Calu3 (cell line): ENCODE data around the gene ZNF275. TPM values are rescaled to one million over a fixed set of nuclear protein-coding genes. Genes with fewer than 3 reads are reported as not detected.

Source experiments
- BruUV-seq: library from RNA; stranded (reverse); fragments of 400-500 nt; replicated peaks from 2 replicates; lab custom pipeline; 2021; lab: Mats Ljungman, UMichigan
- CTCF ChIA-PET: fragments of 300-600 bp; sonication (Branson Sonifier 250); formaldehyde crosslinking; loops from one replicate; lab custom pipeline; 2022; ENCODE audit warnings: antibody characterized with exemption; lab: Charles Lee
- DNase-seq: peaks from one replicate; pipeline ENCODE4 v3.0.0; 2022
- H3K27ac Mint-ChIP-seq: one replicate; pipeline ENCODE4 v1.8.0; 2022; ENCODE audit warnings: mixed read lengths; ENCODE audit not compliant: unreplicated experiment
- H3K27me3 Mint-ChIP-seq: one replicate; pipeline ENCODE4 v1.8.0; 2022; ENCODE audit warnings: mixed read lengths; ENCODE audit not compliant: unreplicated experiment
- H3K36me3 Mint-ChIP-seq: one replicate; pipeline ENCODE4 v1.8.0; 2022; ENCODE audit warnings: mild to moderate bottlenecking, moderate library complexity, mixed read lengths; ENCODE audit not compliant: insufficient read depth, unreplicated experiment
- H3K4me1 Mint-ChIP-seq: one replicate; pipeline ENCODE4 v1.8.0; 2022; ENCODE audit warnings: mild to moderate bottlenecking, low read depth, mixed read lengths; ENCODE audit not compliant: unreplicated experiment
- H3K4me3 Mint-ChIP-seq: one replicate; pipeline ENCODE4 v1.8.0; 2022; ENCODE audit warnings: mild to moderate bottlenecking, low read depth, moderate library complexity, mixed read lengths; ENCODE audit not compliant: unreplicated experiment
- H3K9me3 Mint-ChIP-seq: one replicate; pipeline ENCODE4 v1.8.0; 2022; ENCODE audit warnings: low read depth, mixed read lengths; ENCODE audit not compliant: unreplicated experiment
- intact Hi-C: fragments of 100-400 bp; cut with micrococcal nuclease; formaldehyde crosslinking; loops from one replicate; pipeline ENCODE4 v1.10.0; 2022; ENCODE audit not compliant: unreplicated experiment
- total RNA-seq: library from RNA; stranded (reverse); gene quantifications from 2 replicates; pipeline ENCODE4 v1.2.3, GENCODE V29; 2022
- TF ChIP-seq, protein P1 (sequence below): fragments of 200-600 bp; IDR thresholded peaks from one replicate; pipeline ENCODE4 v1.8.0; 2022; ENCODE audit warnings: antibody characterized with exemption; ENCODE audit not compliant: unreplicated experiment

ZNF275 gene
- total RNA-seq, 1 experiment from 2014 or later = 6.6 TPM

DNA sequence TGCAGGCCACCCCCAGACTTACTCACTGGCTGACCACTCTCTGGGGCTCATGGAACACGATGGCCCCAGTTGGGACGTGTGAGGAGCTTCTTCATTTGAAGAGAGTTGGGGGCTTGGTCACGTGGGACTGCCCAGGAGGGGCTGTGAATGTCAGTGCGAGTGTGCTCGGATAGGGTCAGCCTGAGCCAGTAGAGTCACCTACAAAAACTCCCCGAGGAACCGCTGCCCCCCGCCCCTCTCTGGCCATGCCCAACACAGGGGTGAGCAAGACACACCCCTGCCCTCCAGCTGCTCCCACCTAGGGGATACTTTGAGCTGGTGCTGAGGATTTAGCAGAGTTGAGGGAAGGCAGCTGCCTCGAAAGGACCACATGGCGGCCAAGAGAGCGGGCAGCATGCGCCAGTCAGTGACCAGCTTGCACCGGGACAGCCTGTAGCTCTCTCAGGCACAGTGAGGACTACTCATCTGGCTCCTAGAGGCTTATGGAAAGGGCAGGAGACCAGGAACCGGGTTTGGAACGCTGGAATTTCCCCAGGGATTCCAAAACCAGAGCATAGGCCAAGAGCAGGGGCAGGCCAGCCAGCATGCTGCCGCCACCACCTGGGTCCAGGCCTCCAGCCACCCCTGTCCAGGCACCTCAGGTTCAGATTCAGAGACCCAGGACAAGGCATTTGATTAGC lies 58.8 kb downstream of the ZNF275 start:
- Mint-ChIP-seq H3K4me3 (no peak overlapping the region), H3K27me3 (peaks cover 36% of the 10 kb centered on the region), H3K36me3 (no peaks in the 10 kb centered on the region), H3K4me1 (no peaks in the 10 kb centered on the region), H3K9me3 (no peaks in the 10 kb centered on the region), H3K27ac (no peak overlapping the region)
- no TSS peak for BruUV-seq
- TF ChIP-seq, protein P1, sequence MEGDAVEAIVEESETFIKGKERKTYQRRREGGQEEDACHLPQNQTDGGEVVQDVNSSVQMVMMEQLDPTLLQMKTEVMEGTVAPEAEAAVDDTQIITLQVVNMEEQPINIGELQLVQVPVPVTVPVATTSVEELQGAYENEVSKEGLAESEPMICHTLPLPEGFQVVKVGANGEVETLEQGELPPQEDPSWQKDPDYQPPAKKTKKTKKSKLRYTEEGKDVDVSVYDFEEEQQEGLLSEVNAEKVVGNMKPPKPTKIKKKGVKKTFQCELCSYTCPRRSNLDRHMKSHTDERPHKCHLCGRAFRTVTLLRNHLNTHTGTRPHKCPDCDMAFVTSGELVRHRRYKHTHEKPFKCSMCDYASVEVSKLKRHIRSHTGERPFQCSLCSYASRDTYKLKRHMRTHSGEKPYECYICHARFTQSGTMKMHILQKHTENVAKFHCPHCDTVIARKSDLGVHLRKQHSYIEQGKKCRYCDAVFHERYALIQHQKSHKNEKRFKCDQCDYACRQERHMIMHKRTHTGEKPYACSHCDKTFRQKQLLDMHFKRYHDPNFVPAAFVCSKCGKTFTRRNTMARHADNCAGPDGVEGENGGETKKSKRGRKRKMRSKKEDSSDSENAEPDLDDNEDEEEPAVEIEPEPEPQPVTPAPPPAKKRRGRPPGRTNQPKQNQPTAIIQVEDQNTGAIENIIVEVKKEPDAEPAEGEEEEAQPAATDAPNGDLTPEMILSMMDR = no peak
- intact Hi-C loops = no loop called here
- no peak for DNase-seq
- CTCF ChIA-PET = no interaction called here

DNA sequence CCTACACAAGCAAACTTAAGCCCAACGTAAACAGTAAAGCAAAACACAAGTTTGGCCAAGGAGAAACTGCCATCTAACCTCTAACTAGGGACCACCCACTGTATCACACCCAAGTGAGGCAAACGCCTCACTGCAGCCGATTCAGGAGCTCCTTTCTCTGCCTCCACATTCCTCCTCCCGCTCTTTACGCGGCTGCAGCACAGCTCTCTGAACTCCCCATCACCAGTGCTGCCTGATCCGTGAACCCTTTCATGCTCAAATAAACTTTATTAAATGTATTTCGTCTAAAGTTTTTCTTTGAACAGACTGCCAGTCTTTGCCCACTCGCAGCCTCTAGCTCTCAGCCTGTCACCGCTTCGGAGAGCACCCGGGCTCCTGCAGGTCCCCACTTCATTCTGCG lies 60.7 kb downstream of the ZNF275 start:
- no TSS peak for BruUV-seq

DNA sequence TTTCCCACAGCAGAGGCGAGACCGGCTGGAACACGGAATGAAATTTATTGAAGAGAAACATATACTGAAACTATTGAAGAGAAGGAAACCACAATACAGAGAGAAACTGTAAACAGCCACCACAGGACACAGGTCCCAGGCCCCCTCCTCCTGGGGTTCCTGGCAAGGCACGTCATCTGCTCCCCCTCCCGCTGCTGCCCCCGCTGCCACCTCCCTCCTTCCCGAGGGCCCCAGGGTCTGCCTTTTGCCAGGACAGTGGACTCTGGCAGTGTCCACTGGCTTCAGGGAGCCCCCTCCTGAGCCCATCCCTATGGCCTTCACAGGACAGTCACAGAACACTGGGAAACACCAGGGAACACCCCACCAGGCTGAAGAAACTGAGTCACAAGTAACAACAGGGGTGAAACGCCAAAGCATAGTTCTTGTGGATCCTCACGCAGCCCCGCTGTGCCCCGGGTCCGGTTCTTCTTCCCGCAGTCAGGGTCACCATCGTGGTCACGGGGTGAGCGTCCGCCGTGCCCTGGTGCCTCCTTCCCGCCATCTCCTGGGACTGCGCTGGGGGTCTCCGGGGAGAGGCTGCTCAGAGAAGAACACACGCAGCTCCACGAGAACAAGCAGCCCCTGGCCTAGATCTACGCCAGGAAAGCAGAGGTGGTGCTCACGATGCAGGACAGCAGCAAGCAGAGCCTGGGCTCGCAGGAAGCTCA lies 61.8 kb downstream of the ZNF275 start:
- TF ChIP-seq, protein P1 = no peak
- no peak overlapping the region for H3K4me3 Mint-ChIP-seq
- DNase-seq = no peak
- H3K9me3 Mint-ChIP-seq = no peaks in the 10 kb centered on the region
- H3K36me3 Mint-ChIP-seq = no peaks in the 10 kb centered on the region
- BruUV-seq = no TSS peak
- no peaks in the 10 kb centered on the region for H3K4me1 Mint-ChIP-seq
- intact Hi-C loops = no loop called here
- peaks cover 61% of the 10 kb centered on the region for H3K27me3 Mint-ChIP-seq
- CTCF ChIA-PET = no interaction called here
- H3K27ac Mint-ChIP-seq = no peak overlapping the region

More for the DNA sequence above, 60.7 kb downstream of the ZNF275 start:
- H3K4me1 Mint-ChIP-seq = no peaks in the 10 kb centered on the region
- H3K4me3 Mint-ChIP-seq = no peak overlapping the region
- H3K36me3 Mint-ChIP-seq = no peaks in the 10 kb centered on the region
- CTCF ChIA-PET = no interaction called here
- TF ChIP-seq, protein P1 = no peak
- H3K9me3 Mint-ChIP-seq = no peaks in the 10 kb centered on the region
- peaks cover 55% of the 10 kb centered on the region for H3K27me3 Mint-ChIP-seq
- no peak for DNase-seq
- H3K27ac Mint-ChIP-seq = no peak overlapping the region
- intact Hi-C loops = no loop called here

DNA sequence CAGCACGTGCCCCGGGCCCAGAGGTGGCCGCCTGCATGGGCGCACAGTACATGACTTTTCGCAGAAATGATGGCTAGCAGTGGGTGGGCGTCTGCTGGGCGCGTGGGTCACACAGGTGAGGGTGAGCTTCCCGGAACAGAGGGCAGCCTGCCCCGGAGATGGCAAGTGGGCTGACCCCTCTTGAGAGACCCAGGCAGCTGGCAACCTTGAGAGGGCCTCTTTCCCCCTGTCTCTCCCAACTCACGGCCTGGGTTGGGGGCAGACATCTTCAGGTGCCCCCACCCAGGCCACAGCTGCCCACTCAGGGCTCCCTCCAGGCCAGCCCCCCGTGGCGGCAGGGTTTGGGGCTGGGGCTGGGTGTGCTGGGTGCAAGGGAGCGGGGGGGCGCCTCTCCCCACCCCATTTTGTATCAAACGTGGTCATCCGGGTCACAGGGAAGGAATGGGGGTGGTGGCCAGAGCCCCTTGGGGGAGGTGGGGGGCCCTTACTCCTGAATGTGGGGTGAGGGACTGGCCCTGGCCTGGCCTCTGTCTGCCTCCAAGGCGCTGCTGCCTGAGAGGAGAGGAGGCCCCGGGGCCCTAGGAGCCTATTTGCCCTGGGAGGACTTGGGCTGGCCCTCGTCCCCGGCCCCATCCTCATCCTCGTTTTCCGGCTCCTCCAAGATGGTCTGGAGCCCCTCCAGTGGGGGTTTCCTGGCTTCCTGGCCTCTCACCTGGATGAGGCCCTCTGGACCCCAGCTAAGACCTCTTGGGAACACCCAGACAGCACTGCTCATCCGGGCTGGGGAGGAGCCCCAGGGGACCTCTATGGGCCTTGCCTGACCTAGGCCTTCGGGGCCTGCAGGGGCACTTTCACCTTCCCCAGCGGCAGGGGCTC lies 62.6 kb downstream of the ZNF275 start:
- no peak overlapping the region for H3K4me3 Mint-ChIP-seq
- intact Hi-C loops = no loop called here
- H3K9me3 Mint-ChIP-seq = no peaks in the 10 kb centered on the region
- BruUV-seq = no TSS peak
- H3K27ac Mint-ChIP-seq = no peak overlapping the region
- H3K36me3 Mint-ChIP-seq = no peaks in the 10 kb centered on the region
- H3K27me3 Mint-ChIP-seq = peaks cover 63% of the 10 kb centered on the region
- CTCF ChIA-PET = no interaction called here
- TF ChIP-seq, protein P1 = no peak
- no peak for DNase-seq
- H3K4me1 Mint-ChIP-seq = no peaks in the 10 kb centered on the region
